ENCODE results near the gene STRIP2.
"Not testable (repeated sequence)": the region's sequence is repeated elsewhere in the genome, so short reads cannot be mapped to it uniquely, and the experiment has no call there.

STRIP2 gene

GRCh38 chr7:129453510-129454248, 19.4 kb downstream of the STRIP2 start:
- DNase-seq (ENCODE audit: low read depth in 2 of 2): no peak

- DNase-seq (ENCODE audit: low read depth in 2 of 2): no peak
Measured at GRCh38 chr7:129454249-129454551, 20.0 kb downstream of the STRIP2 start.

- DNase-seq (ENCODE audit: low read depth in 2 of 2): no peak
Measured at GRCh38 chr7:129456421-129456820, 22.2 kb downstream of the STRIP2 start.

GRCh38 chr7:129457101-129457500, 22.9 kb downstream of the STRIP2 start:
- no peak for DNase-seq (ENCODE audit: low read depth in 2 of 2)

- DNase-seq (ENCODE audit: low read depth in 2 of 2): no peak
Measured at GRCh38 chr7:129458171-129458570, 23.9 kb downstream of the STRIP2 start.

GRCh38 chr7:129461809-129462208, 27.6 kb downstream of the STRIP2 start:
- no peak for DNase-seq (ENCODE audit: low read depth in 2 of 2)

GRCh38 chr7:129462420-129462819, 28.2 kb downstream of the STRIP2 start:
- DNase-seq (ENCODE audit: low read depth in 2 of 2): no peak

GRCh38 chr7:129464194-129464593, 30.0 kb downstream of the STRIP2 start:
- no peak for DNase-seq (ENCODE audit: low read depth in 2 of 2)

- no peak for DNase-seq (ENCODE audit: low read depth in 2 of 2)
Measured at GRCh38 chr7:129465080-129465479, 30.8 kb downstream of the STRIP2 start.

- DNase-seq (ENCODE audit: low read depth in 2 of 2): no peak
Measured at GRCh38 chr7:129466796-129467195, 32.6 kb downstream of the STRIP2 start.

GRCh38 chr7:129468087-129468486, 33.9 kb downstream of the STRIP2 start:
- no peak for DNase-seq (ENCODE audit: low read depth in 2 of 2)

GRCh38 chr7:129468547-129468946, 34.3 kb downstream of the STRIP2 start:
- no peak for DNase-seq (ENCODE audit: low read depth in 2 of 2)

GRCh38 chr7:129469930-129470329, 35.7 kb downstream of the STRIP2 start:
- DNase-seq (ENCODE audit: low read depth in 2 of 2): no peak

- no peak for DNase-seq (ENCODE audit: low read depth in 2 of 2)
Measured at GRCh38 chr7:129470411-129470810, 36.2 kb downstream of the STRIP2 start.

GRCh38 chr7:129471402-129471827, 37.2 kb downstream of the STRIP2 start:
- DNase-seq (ENCODE audit: low read depth in 2 of 2): no peak

- not testable (repeated sequence) for DNase-seq (ENCODE audit: low read depth in 2 of 2)
Measured at GRCh38 chr7:129475931-129476330, 41.7 kb downstream of the STRIP2 start.

- not testable (repeated sequence) for DNase-seq (ENCODE audit: low read depth in 2 of 2)
Measured at GRCh38 chr7:129476398-129476797, 42.2 kb downstream of the STRIP2 start.

- DNase-seq (ENCODE audit: low read depth in 2 of 2): no peak
Measured at GRCh38 chr7:129479831-129480230, 45.6 kb downstream of the STRIP2 start.

- DNase-seq (ENCODE audit: low read depth in 2 of 2): no peak
Measured at GRCh38 chr7:129480674-129481363, 46.6 kb downstream of the STRIP2 start.

GRCh38 chr7:129481376-129481775, 47.1 kb downstream of the STRIP2 start:
- DNase-seq (ENCODE audit: low read depth in 2 of 2): not testable (repeated sequence)

- no peak for DNase-seq (ENCODE audit: low read depth in 2 of 2)
Measured at GRCh38 chr7:129482781-129483180, 48.5 kb downstream of the STRIP2 start.

- DNase-seq (ENCODE audit: low read depth in 2 of 2): no peak
Measured at GRCh38 chr7:129489491-129489890, 55.3 kb downstream of the STRIP2 start.

GRCh38 chr7:129492391-129492790, 58.2 kb downstream of the STRIP2 start:
- DNase-seq (ENCODE audit: low read depth in 2 of 2): no peak

All from stimulated activated CD8-positive, alpha-beta memory T cell treated with anti-CD3 and anti-CD28 coated beads, Interleukin-15, amount 100 ng/mL, for 4 hours (primary cell).